OCI-LY1 (cell line): ENCODE measurements around the gene ELMOD3.

Experiments used
- H2AFZ ChIP-seq: fragments of 200-600 bp; sonication (generic), shearing (Covaris generic); 2 replicates; pipeline ENCODE4 v1.6.0; 2014; ENCODE audit warnings: antibody characterized with exemption, mild to moderate bottlenecking, low read length
- H3F3A ChIP-seq: fragments of 200-600 bp; sonication (generic), shearing (Covaris generic); 2 replicates; pipeline ENCODE4 v1.6.0; 2014; ENCODE audit warnings: mild to moderate bottlenecking, antibody characterized with exemption, low read length, moderate library complexity; ENCODE audit not compliant: insufficient read depth
- H3K27ac ChIP-seq: fragments of 200-600 bp; sonication (generic); 2 replicates; pipeline ENCODE4 v1.5.1; 2014; ENCODE audit warnings: low read length, mixed run types, mild to moderate bottlenecking, low read depth; ENCODE audit not compliant: poor library complexity, severe bottlenecking
- H3K27me3 ChIP-seq: fragments of 200-600 bp; sonication (generic); 2 replicates; pipeline ENCODE4 v1.6.0; 2014; ENCODE audit warnings: antibody characterized with exemption, mild to moderate bottlenecking, low read length, moderate library complexity; ENCODE audit not compliant: insufficient read depth
- H3K36me3 ChIP-seq: fragments of 200-600 bp; sonication (generic); 2 replicates; pipeline ENCODE4 v1.6.1; 2014; ENCODE audit warnings: mild to moderate bottlenecking, antibody characterized with exemption, low read length, moderate library complexity, mixed read lengths; ENCODE audit not compliant: insufficient read depth
- H3K4me1 ChIP-seq: fragments of 200-600 bp; sonication (generic); 2 replicates; pipeline ENCODE4 v1.5.1; 2014; ENCODE audit warnings: mild to moderate bottlenecking, low read length, moderate library complexity; ENCODE audit not compliant: insufficient read depth, severe bottlenecking
- H3K4me2 ChIP-seq: fragments of 200-600 bp; sonication (generic), shearing (Covaris generic); 2 replicates; pipeline ENCODE4 v1.6.1; 2014; ENCODE audit warnings: low read length
- H3K4me3 ChIP-seq: fragments of 200-600 bp; sonication (generic); 2 replicates; pipeline ENCODE4 v1.5.1; 2014; ENCODE audit warnings: low read length, low read depth, mild to moderate bottlenecking, mixed read lengths; ENCODE audit not compliant: poor library complexity, severe bottlenecking
- H3K79me2 ChIP-seq: fragments of 200-600 bp; shearing (Covaris generic); 2 replicates; pipeline ENCODE4 v1.6.1; 2016; ENCODE audit warnings: mixed run types, low read length, mixed read lengths; ENCODE audit not compliant: insufficient read depth
- H3K9ac ChIP-seq: fragments of 200-600 bp; sonication (generic), shearing (Covaris generic); 2 replicates; pipeline ENCODE4 v1.6.1; 2014; ENCODE audit warnings: mild to moderate bottlenecking, low read length, mixed read lengths
- H3K9me2 ChIP-seq: fragments of 200-600 bp; sonication (generic), shearing (Covaris generic); 2 replicates; pipeline ENCODE4 v1.6.1; 2014; ENCODE audit warnings: low read depth, mild to moderate bottlenecking, low read length, mixed read lengths
- H3K9me3 ChIP-seq: fragments of 200-600 bp; shearing (Covaris generic); 2 replicates; pipeline ENCODE4 v1.6.1; 2014; ENCODE audit warnings: low read length, mixed read lengths
- H4K20me1 ChIP-seq: fragments of 200-600 bp; sonication (generic), shearing (Covaris generic); 2 replicates; pipeline ENCODE4 v1.6.0; 2016; ENCODE audit warnings: mild to moderate bottlenecking, low read length; ENCODE audit not compliant: insufficient read depth
- CTCF ChIP-seq: fragments of 200-600 bp; sonication (generic), shearing (Covaris generic); IDR thresholded peaks from 2 replicates; pipeline ENCODE4 v1.5.1; 2017; ENCODE audit warnings: mild to moderate bottlenecking, antibody characterized with exemption, low read length, moderate library complexity, mixed read lengths
- EZH2 ChIP-seq: fragments of 200-600 bp; sonication (generic), shearing (Covaris generic); IDR thresholded peaks from 2 replicates; pipeline ENCODE4 v1.8.0; 2017; ENCODE audit warnings: borderline replicate concordance, mixed run types, mild to moderate bottlenecking, antibody characterized with exemption, low read length, moderate library complexity, mixed read lengths

The ELMOD3 gene

GRCh38 chr2:85396531-85397470 lies 42.2 kb downstream of the ELMOD3 start:
- Histone ChIP-seq H3K4me3 (no peak overlapping the region), H3F3A (no peaks in the 10 kb centered on the region), H3K36me3 (no peaks in the 10 kb centered on the region), H3K27ac (no peak overlapping the region), H3K4me2 (no peak overlapping the region), H2AFZ (no peak overlapping the region), H3K4me1 (peaks cover 11% of the 10 kb centered on the region), H3K9ac (no peak overlapping the region), H4K20me1 (no peaks in the 10 kb centered on the region), H3K79me2 (no peaks in the 10 kb centered on the region), H3K9me2 (no peaks in the 10 kb centered on the region), H3K9me3 (no peaks in the 10 kb centered on the region), H3K27me3 (no peaks in the 10 kb centered on the region)
- TF ChIP-seq CTCF (no peak), EZH2 (no peak)

DNA sequence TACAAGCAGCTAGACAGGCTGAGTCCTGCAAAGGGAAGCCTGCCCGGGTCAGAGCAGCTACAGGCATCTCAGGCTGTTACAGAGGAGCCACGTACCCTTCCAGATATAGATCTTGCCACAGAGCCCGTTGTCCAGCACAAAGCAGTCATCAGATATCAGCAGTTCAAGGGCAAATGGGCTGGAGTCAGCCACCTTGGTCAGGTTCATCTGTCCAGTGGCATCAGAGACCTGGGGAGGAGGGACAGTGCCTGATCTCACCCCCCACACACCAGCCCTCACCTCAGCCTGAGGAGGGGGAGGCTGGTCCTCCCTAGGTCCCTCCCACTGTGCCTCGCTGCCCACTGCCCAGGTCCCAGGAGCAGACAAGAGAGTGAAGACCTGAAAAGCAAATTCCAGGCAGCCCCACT lies 43.4 kb downstream of the ELMOD3 start:
- Histone ChIP-seq H3K4me3 (no peak overlapping the region), H3K9me2 (no peaks in the 10 kb centered on the region), H4K20me1 (no peaks in the 10 kb centered on the region), H3K27me3 (no peaks in the 10 kb centered on the region), H3K4me1 (no peaks in the 10 kb centered on the region), H3K79me2 (no peaks in the 10 kb centered on the region), H3K9ac (no peak overlapping the region), H3K27ac (no peak overlapping the region), H3K4me2 (no peak overlapping the region), H3F3A (no peaks in the 10 kb centered on the region), H3K9me3 (no peaks in the 10 kb centered on the region), H2AFZ (no peak overlapping the region), H3K36me3 (no peaks in the 10 kb centered on the region)
- TF ChIP-seq EZH2 (no peak), CTCF (no peak)

- no peak for TF ChIP-seq CTCF
- TF ChIP-seq EZH2: no peak
- Histone ChIP-seq H3K4me1 (no peaks in the 10 kb centered on the region), H3K27ac (no peak overlapping the region), H4K20me1 (no peaks in the 10 kb centered on the region), H3K9me3 (peaks cover 4% of the 10 kb centered on the region; the same call in 1 of the 2 replicates), H3K27me3 (no peaks in the 10 kb centered on the region), H3K9ac (no peak overlapping the region), H2AFZ (no peak overlapping the region), H3K4me2 (no peak overlapping the region), H3K79me2 (no peaks in the 10 kb centered on the region), H3K4me3 (no peak overlapping the region), H3K9me2 (no peaks in the 10 kb centered on the region), H3F3A (no peaks in the 10 kb centered on the region), H3K36me3 (no peaks in the 10 kb centered on the region)
Measured at GRCh38 chr2:85398426-85399182, 44.0 kb downstream of the ELMOD3 start.
